Liver (tissue), 9 donors: ENCODE data around the gene GDI1. TPM values are rescaled to one million over a fixed set of nuclear protein-coding genes. Genes with fewer than 3 reads are reported as not detected.
A peak's percentile ranks its signal among the peaks of the same experiment; 100 is the strongest.

ENCODE experiments used
- DNase-seq: peaks from one replicate; pipeline ENCODE4 v3.0.0-alpha.2; 2017; ENCODE audit warnings: low spot score
- H3K27ac ChIP-seq, 2 donors: one replicate each; pipeline ENCODE4 v1.7.0; 2013; ENCODE audit warnings: inconsistent platforms in 2 of 2, low read length in 2 of 2, control low read depth in 1 of 2, low read depth in 1 of 2, mild to moderate bottlenecking in 1 of 2
- H3K27me3 ChIP-seq, 4 donors: one replicate each; pipeline versions ENCODE4 v1.6.1 to v1.7.0; 2013; ENCODE audit warnings: low read length in 3 of 4, inconsistent platforms in 1 of 4, mild to moderate bottlenecking in 1 of 4, moderate library complexity in 1 of 4; ENCODE audit not compliant: control insufficient read depth in 4 of 4, insufficient read depth in 4 of 4
- H3K36me3 ChIP-seq, 4 donors: one replicate each; pipeline versions ENCODE4 v1.6.1 to v1.7.0; 2013; ENCODE audit warnings: low read length in 3 of 4, mild to moderate bottlenecking in 3 of 4, low read depth in 1 of 4, moderate library complexity in 1 of 4; ENCODE audit not compliant: control insufficient read depth in 4 of 4, insufficient read depth in 3 of 4
- H3K4me1 ChIP-seq, 4 donors: one replicate each; pipeline versions ENCODE4 v1.6.1 to v1.7.0; 2013; ENCODE audit warnings: low read length in 3 of 4, mild to moderate bottlenecking in 3 of 4, moderate library complexity in 1 of 4; ENCODE audit not compliant: control insufficient read depth in 4 of 4, insufficient read depth in 4 of 4
- H3K4me3 ChIP-seq, 3 donors: one replicate each; pipeline versions ENCODE4 v1.6.1 to v1.7.0; 2013; ENCODE audit warnings: low read length in 3 of 3, control low read depth in 1 of 3, low read depth in 1 of 3, mild to moderate bottlenecking in 1 of 3
- H3K9ac ChIP-seq, 2 donors: one replicate each; pipeline ENCODE4 v1.7.0; 2013; ENCODE audit warnings: low read length in 2 of 2, mild to moderate bottlenecking in 2 of 2, moderate library complexity in 2 of 2, control low read depth in 1 of 2, low read depth in 1 of 2
- H3K9me3 ChIP-seq, 4 donors: one replicate each; pipeline versions ENCODE4 v1.6.1 to v1.7.0; 2013; ENCODE audit warnings: low read length in 3 of 4; ENCODE audit not compliant: control insufficient read depth in 4 of 4
- ATF3 ChIP-seq: IDR thresholded peaks from 2 replicates; pipeline ENCODE4 v1.6.1; 2016; ENCODE audit warnings: antibody characterized with exemption
- EGR1 ChIP-seq, 2 donors: IDR thresholded peaks; 2 replicates each; pipeline ENCODE4 v1.6.1; 2016 to 2018; ENCODE audit warnings: antibody characterized with exemption in 2 of 2, low read depth in 2 of 2
- FOXA1 ChIP-seq: IDR thresholded peaks from 2 replicates; pipeline ENCODE4 v1.6.1; 2016; ENCODE audit warnings: antibody characterized with exemption
- FOXA2 ChIP-seq: IDR thresholded peaks from 2 replicates; pipeline ENCODE4 v1.6.1; 2016; ENCODE audit warnings: antibody characterized with exemption
- GABPA ChIP-seq, 2 donors: IDR thresholded peaks in 1 of 2; conservative IDR thresholded peaks in 1 of 2; 2 replicates each; pipeline ENCODE4 v1.6.1; 2016; ENCODE audit warnings: antibody characterized with exemption in 2 of 2, mild to moderate bottlenecking in 1 of 2, moderate library complexity in 1 of 2
- HNF4A ChIP-seq, 2 donors: conservative IDR thresholded peaks; 2 replicates each; pipeline ENCODE4 v1.6.1; 2016; ENCODE audit warnings: antibody characterized with exemption in 2 of 2, mild to moderate bottlenecking in 2 of 2
- HNF4G ChIP-seq: IDR thresholded peaks from 2 replicates; pipeline ENCODE4 v1.6.1; 2016; ENCODE audit warnings: antibody characterized with exemption
- NR2F2 ChIP-seq: IDR thresholded peaks from 2 replicates; pipeline ENCODE4 v1.6.1; 2016; ENCODE audit warnings: antibody characterized with exemption
- RAD21 ChIP-seq, 2 donors: IDR thresholded peaks; 2 replicates each; pipeline ENCODE4 v1.6.1; 2016; ENCODE audit warnings: antibody characterized with exemption in 2 of 2, mild to moderate bottlenecking in 2 of 2
- REST ChIP-seq: IDR thresholded peaks from 2 replicates; pipeline ENCODE4 v1.6.1; 2016; ENCODE audit warnings: antibody characterized with exemption, mild to moderate bottlenecking
- RXRA ChIP-seq, 2 donors: IDR thresholded peaks; 2 replicates each; pipeline ENCODE4 v1.6.1; 2017 to 2018; ENCODE audit warnings: antibody characterized with exemption in 2 of 2, mild to moderate bottlenecking in 1 of 2
- SP1 ChIP-seq: IDR thresholded peaks from 2 replicates; pipeline ENCODE4 v1.6.1; 2018; ENCODE audit warnings: antibody characterized with exemption, mild to moderate bottlenecking
- TAF1 ChIP-seq: conservative IDR thresholded peaks from 2 replicates; pipeline ENCODE4 v1.6.1; 2016; ENCODE audit warnings: antibody characterized with exemption, mild to moderate bottlenecking
- YY1 ChIP-seq: IDR thresholded peaks from 2 replicates; pipeline ENCODE4 v1.6.1; 2016; ENCODE audit warnings: antibody characterized with exemption, mild to moderate bottlenecking
- ZBTB33 ChIP-seq: IDR thresholded peaks from 2 replicates; pipeline ENCODE4 v1.6.1; 2016; ENCODE audit warnings: antibody characterized with exemption
- WGBS: extraction: QIAGEN DNeasy Blood & Tissue Kit; methylation state at CpG from one replicate; pipeline ENCODE4 v1.1.7; 2013; 5-methylcytosine and 5-hydroxymethylcytosine counted together
- polyA plus RNA-seq, 2 donors: library from polyadenylated mRNA; stranded (reverse) in 1 of 2; unstranded in 1 of 2; fragments of 200-250 nt in 1 of 2; fragments of >200 nt in 1 of 2; fragmentation: Nextera tagmentation in 1 of 2; extraction: Ambion mirVana in 1 of 2; gene quantifications; one replicate each; pipeline versions ENCODE4 v1.2.1 to v1.2.3, GENCODE V29; 2013 to 2015
- total RNA-seq, 2 donors: library from RNA; depleted of rRNA; stranded (reverse); fragments of >200 nt; gene quantifications; one replicate each; pipeline ENCODE4 v1.2.3, GENCODE V29; 2014
- TF ChIP-seq, protein P1 (sequence below): IDR thresholded peaks from 2 replicates; pipeline ENCODE4 v1.6.1; 2016; ENCODE audit warnings: antibody characterized with exemption
- TF ChIP-seq, protein P2 (sequence below): fragments of 150-350 bp; IDR thresholded peaks from 2 replicates; pipeline ENCODE4 v1.5.1; 2017; ENCODE audit warnings: improper control_type of control experiment, low read depth, low read length; ENCODE audit not compliant: missing input control
- donor health status: healthy.
- donor health status: healthy.
- donor health status: healthy.
- donor health status: healthy.
- donor health status: healthy.

GDI1 gene
- total and polyA plus RNA-seq, 4 donors = 12.8 to 35.6 (median 20.5) TPM

DNA sequence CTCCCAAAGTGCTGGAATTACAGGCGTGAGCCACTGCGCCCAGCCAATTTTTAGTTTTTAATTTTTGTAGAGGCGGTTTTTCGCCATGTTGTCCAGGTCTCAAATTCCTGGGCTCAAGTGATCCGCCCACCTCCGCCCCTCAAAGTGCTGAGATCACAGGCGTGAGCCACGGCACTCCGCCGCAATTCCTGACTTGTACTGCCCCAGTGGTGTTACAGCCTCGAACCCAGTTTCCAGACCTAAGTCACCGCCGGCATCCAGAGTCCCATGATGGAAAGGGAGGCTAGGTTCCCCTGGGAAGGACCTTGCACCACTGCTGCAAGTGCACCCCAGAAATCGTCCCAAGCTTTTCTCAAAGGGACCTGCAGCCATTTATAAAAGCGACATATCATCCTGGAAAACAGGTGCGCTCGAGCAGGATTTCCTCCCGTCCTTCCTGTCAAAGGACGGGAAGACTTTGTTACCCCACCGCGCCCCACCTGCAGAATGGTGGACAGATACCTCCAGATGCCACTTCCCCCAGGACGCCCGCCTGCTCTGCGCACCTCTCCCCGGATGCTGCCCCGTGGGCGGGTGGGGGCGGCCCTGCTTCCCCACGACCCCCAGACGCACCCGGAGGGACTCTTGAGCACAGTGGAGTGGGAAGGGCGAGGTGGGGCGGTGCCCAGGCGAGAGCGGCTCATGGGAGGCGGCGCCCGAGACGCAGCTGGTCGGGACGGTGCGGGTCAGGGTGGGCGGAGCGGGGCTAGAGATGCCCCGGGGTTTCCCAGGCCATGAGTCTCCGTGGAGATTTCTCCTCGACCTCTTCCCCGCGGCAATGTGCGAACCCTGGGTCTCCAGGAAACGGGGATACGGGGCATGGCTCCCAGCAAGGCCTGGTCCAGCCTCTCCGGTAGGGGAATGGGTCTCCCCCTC is 39.7 kb upstream of the GDI1 start:
- peak overlapping the region; percentile 80 to 98 for H3K27ac ChIP-seq
- H3K4me1 ChIP-seq = peaks cover 1 to 31% (median 24%) of the 10 kb centered on the region in 4 donors
- H3K9ac ChIP-seq = peak overlapping the region; percentile 1 to 64
- peak overlapping the region; percentile 69 to 92 (median 85) for H3K4me3 ChIP-seq
- TF ChIP-seq TAF1 (no peak), REST (peak; percentile 7)
- TF ChIP-seq, protein P1, sequence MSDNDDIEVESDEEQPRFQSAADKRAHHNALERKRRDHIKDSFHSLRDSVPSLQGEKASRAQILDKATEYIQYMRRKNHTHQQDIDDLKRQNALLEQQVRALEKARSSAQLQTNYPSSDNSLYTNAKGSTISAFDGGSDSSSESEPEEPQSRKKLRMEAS = no peak
- peak; percentile 69 for DNase-seq
- H3K36me3 ChIP-seq = peaks cover 0 to 10% (median 7%) of the 10 kb centered on the region in 4 donors
- 6% methylated on average over 53 of the region's 53 CpGs for WGBS
- no peaks in the 10 kb centered on the region for H3K9me3 ChIP-seq
- H3K27me3 ChIP-seq = no peaks in the 10 kb centered on the region

DNA sequence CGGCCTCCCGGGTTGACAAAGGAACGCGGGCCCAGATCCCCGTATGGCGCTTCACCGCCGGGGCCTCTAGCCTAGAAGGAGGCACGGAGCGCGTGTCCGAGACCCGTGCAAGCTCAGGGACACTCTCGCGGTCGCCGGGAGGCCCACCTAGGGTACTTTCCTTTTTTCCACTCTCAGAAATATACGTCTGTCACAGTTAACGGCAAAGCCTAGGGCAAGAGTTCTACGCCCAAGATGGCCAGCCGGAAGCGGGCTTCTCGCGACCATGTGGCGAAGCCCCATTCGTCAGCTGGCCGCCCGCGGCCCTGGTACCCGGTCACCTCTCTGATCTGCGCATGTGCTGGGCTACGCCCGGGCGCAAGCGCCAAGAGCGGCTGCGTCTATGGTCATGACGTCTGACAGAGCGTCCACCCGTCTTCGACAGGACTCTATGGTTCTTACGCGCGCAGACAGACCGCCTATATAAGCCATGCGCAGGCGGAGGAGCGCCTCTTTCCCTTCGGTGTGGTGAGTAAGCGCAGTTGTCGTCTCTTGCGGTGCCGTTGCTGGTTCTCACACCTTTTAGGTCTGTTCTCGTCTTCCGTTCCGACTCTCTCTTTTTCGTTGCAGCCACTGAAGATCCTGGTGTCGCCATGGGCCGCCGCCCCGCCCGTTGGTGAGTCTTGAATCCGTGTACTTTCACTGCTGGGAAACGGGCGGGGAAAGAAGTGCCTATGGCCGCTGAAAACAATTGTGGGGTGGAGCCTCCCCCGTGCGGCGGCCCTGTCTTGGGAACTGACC is 38.9 kb upstream of the GDI1 start, which contains the start of gene RPL10:
Gene RPL10 (plus strand): TSS at position 490 of the 780 bp plus-strand sequence. CDS start 143 bp downstream, at position 633.
- Histone ChIP-seq H3K4me3 (peak within 1 kb of the TSS; percentile 85 to 94 (median 92)), H3K9ac (peak within 1 kb of the TSS; percentile 95 to 98), H3K27ac (peak within 1 kb of the TSS; percentile 80 to 98), H3K27me3 (no peaks in the 10 kb centered on the region), H3K36me3 (peaks cover 0 to 10% (median 7%) of the 10 kb centered on the region in 4 donors), H3K4me1 (peaks cover 1 to 36% (median 26%) of the 10 kb centered on the region in 4 donors), H3K9me3 (no peaks in the 10 kb centered on the region)
- peak; percentile 85 for DNase-seq
- WGBS = under 1% methylated on average over 69 of the region's 69 CpGs
- TF ChIP-seq EGR1 (IDR thresholded peaks at IDR 0.05; ENCODE audit: low read depth in 2 of 2) = no peak
- TF ChIP-seq, protein P1 = no peak
- TF ChIP-seq HNF4G = no peak
- no peak for TF ChIP-seq HNF4A (conservative IDR thresholded peaks at IDR 0.05)
- TF ChIP-seq RAD21 (IDR thresholded peaks at IDR 0.05) = no peak
- TF ChIP-seq NR2F2 = peak; percentile 24
- TF ChIP-seq, protein P2, sequence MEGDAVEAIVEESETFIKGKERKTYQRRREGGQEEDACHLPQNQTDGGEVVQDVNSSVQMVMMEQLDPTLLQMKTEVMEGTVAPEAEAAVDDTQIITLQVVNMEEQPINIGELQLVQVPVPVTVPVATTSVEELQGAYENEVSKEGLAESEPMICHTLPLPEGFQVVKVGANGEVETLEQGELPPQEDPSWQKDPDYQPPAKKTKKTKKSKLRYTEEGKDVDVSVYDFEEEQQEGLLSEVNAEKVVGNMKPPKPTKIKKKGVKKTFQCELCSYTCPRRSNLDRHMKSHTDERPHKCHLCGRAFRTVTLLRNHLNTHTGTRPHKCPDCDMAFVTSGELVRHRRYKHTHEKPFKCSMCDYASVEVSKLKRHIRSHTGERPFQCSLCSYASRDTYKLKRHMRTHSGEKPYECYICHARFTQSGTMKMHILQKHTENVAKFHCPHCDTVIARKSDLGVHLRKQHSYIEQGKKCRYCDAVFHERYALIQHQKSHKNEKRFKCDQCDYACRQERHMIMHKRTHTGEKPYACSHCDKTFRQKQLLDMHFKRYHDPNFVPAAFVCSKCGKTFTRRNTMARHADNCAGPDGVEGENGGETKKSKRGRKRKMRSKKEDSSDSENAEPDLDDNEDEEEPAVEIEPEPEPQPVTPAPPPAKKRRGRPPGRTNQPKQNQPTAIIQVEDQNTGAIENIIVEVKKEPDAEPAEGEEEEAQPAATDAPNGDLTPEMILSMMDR = no peak
- TF ChIP-seq FOXA1 = no peak
- TF ChIP-seq RXRA (IDR thresholded peaks at IDR 0.05) = no peak
- peak; percentile 99 for TF ChIP-seq TAF1
- no peak for TF ChIP-seq FOXA2
- TF ChIP-seq SP1 = peak; percentile 42
- peak; percentile 88 for TF ChIP-seq REST
- peak in 1 of 2 donors; percentile 58 for TF ChIP-seq GABPA (IDR thresholded peaks at IDR 0.05 in 1 of 2, conservative IDR thresholded peaks at IDR 0.05 in 1 of 2)
- peak; percentile 96 for TF ChIP-seq YY1
- TF ChIP-seq ATF3 = no peak
- TF ChIP-seq ZBTB33 = peak; percentile 56
